Islet precursor cell (in vitro differentiated cells): ENCODE data around the gene HIKESHI.
"Not testable (repeated sequence)": the region's sequence is repeated elsewhere in the genome, so short reads cannot be mapped to it uniquely, and the experiment has no call there.

Source experiments
- DNase-seq: peaks from one replicate; pipeline ENCODE4 v3.0.0-alpha.2; 2018

HIKESHI gene

GRCh38 chr11:86302092-86302793 is at the start of gene HIKESHI:
TSS of gene HIKESHI (plus strand) at chr11:86302240. CDS start at chr11:86302449, 209 bp downstream.
- DNase-seq, result peak; percentile 99

- DNase-seq, result no peak
Observed at GRCh38 chr11:86255896-86256295, 46.1 kb upstream of the HIKESHI start.

DNA sequence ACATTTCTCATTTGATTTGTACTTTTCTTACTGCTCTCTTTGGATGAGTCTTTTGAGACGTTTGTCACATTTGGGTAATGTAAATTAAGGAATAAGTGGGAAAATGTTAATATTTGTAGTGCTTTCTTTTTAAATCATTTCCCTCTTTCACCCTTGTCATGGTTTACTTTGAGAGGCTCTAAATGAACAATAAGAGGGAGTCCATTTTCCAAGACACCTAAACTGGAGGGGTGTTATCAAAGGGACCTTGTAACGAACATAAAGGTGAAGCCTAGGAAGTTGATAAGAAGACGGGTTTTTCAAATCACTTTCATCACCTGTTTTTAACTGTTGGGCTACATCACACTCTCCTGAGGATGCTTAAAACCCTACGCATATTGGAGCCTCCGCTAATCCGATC is 45.4 kb upstream of the HIKESHI start:
- no peak for DNase-seq

- no peak for DNase-seq
Observed at GRCh38 chr11:86257446-86257845, 44.6 kb upstream of the HIKESHI start.

GRCh38 chr11:86259730-86260129 is 42.3 kb upstream of the HIKESHI start:
- no peak for DNase-seq

DNA sequence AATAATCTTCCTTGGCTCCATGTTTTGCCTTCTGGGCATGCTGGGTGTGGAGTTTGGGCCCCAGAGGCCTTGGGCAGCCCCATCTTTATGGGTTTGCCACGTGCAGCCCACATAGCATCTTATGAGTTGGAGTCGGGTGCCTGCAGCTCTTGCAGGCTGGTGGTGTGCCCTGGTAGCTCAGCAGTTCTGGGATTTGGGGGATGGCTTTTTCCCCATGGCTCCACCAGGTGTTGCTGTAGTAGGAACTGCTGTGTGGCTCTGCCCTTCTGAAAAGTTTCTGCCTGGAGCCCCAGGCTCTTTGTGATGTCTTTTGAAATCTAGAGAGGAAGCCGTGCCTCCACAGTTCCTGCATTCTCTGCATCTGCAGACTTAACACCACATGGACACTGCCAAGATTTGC is 40.7 kb upstream of the HIKESHI start:
- no peak for DNase-seq

- no peak for DNase-seq
Observed at GRCh38 chr11:86262387-86262786, 39.7 kb upstream of the HIKESHI start.

GRCh38 chr11:86264649-86265048 is 37.4 kb upstream of the HIKESHI start:
- DNase-seq, result no peak

GRCh38 chr11:86265194-86265593 is 36.8 kb upstream of the HIKESHI start:
- DNase-seq, result no peak

GRCh38 chr11:86269645-86270044 is 32.4 kb upstream of the HIKESHI start:
- no peak for DNase-seq

DNA sequence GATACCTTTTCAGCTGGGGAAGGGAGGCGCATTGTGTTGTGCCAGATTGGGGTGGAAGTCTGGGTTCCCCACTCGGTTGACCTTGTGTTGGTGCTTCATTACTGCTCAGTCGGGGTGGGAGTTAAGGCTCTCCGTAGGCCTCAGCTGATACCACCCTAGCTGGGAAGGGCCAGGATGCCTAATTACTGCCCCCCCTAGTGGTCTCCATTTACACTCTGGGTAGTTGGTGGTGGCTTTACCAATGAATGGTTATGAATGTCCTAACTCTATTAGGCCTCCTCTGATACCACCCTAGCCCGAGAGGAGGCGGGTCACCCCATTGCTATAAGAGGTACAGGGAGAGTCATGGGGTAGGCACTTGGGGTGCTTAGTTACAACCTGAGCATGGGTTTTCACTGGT is 27.5 kb upstream of the HIKESHI start:
- no peak for DNase-seq

- no peak for DNase-seq
Observed at GRCh38 chr11:86274999-86275398, 27.0 kb upstream of the HIKESHI start.

DNA sequence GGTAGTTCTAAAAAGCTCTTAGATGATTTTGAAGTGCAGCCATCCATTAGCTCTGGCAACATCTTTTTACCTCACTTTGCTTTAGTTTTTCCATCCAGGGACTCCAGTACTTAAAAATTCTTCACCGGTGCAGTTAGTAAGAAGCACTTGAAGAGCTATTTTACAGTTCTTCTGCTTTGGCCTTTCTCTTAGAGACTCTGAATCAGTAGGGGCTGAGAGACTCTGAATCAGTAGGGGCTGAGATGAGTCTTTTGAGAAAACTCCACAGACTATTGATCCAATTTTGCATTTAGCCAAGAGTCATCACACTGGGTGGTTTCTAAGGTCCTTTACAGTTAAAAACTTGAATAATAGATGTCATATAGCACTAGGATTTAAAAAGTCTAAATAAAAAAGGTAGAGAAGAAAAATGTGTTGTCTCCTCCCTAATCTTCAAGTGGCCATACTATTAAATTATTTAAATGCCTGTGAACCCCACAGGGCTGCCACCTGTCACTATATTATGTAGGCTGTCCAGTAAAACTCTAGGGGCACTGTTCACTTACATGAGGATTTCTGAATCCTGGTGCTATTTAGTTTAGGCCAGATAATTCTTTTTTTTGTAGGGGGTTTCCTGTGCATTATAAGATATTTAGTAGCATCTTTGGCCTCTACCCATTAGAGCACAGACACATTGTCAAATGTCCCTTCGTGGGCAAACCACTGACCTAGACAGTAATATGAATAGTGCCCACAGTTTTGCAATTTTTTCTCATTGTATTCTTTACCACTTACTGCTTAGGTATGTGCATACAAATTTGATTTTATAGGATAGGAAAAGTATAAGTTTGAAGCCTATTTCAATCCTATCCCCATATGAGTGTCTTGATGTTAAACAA is 26.3 kb upstream of the HIKESHI start:
- DNase-seq, result no peak

GRCh38 chr11:86277741-86278140 is 24.3 kb upstream of the HIKESHI start:
- no peak for DNase-seq

GRCh38 chr11:86278226-86278625 is 23.8 kb upstream of the HIKESHI start:
- DNase-seq, result no peak

DNA sequence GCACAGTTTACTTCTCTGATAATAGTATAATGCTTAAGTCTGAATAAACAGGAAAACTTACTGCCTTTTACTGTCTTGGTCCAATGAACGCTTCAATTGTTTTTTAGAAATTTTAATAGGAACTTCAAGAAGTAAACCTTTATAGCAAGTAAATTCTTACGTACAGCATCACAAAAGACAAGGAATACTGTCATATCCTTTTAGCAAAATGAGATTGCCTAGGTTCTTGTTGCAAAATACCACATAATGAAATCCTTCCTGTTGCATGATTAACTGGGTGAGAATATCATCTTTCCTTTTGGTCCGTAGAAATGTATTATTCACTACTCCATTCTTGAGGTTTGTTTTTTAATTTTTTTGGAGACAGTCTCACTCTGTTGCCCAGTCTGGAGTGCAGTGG is 22.3 kb upstream of the HIKESHI start:
- no peak for DNase-seq

DNA sequence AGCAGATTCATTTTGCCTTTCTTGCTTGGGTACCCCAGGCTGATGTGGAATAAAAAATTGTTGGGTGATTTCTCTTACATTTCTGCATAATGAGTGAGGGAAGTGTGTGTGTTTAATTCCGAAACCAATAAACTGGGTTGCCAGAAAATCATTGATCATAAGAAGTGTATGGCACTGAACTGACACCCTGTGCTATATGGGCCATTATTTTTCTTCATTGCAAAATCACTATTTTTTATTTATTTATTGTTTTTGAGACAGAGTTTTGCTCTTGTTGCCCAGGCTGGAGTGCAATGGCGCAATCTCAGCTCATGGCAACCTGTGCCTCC is 14.6 kb upstream of the HIKESHI start:
- no peak for DNase-seq

DNA sequence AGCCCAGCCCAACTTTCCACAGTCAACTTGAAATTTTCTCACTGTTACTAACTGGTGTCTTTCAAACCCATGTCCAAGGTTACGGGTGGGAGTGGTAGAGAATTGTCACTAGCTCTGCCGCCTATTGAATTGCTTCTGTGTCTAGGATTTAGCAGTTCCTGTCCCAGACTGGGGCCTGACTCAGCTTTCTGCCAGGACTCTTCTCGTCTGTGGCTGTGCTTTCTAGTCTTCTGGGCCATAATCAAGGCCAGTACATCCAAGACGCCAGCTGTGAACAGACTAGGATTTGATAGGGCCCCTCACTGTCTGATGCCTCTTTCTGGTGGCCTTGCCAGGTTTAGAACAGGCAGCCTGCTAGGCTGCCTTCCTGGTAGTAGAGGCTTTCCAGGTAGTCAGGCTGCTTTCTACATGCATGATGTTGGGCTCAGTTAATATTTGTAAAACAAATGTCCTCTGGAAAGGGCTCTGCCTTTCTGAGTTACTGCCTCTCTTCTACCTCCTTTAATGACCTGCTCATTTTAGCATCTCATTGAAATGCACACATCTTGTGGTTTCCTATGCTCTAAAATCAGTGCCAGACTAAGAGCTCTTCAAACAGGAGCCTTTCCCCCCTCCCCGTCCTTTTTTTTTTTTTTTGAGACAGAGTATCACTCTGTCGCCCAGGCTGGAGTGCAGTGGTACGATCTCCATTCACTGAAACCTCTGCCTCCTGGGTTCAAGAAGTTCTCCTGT is 13.1 kb upstream of the HIKESHI start:
- peak; percentile 81 for DNase-seq

- not testable (repeated sequence) for DNase-seq
Observed at GRCh38 chr11:86289508-86290280, 12.3 kb upstream of the HIKESHI start.

GRCh38 chr11:86291466-86292262 is 10.4 kb upstream of the HIKESHI start:
- peak; percentile 59 for DNase-seq

- no peak for DNase-seq
Observed at GRCh38 chr11:86292912-86293616, 9.0 kb upstream of the HIKESHI start.
